ENCODE results near the gene HOXB1.
"Not testable (repeated sequence)": the region's sequence is repeated elsewhere in the genome, so short reads cannot be mapped to it uniquely, and the experiment has no call there.

DNA sequence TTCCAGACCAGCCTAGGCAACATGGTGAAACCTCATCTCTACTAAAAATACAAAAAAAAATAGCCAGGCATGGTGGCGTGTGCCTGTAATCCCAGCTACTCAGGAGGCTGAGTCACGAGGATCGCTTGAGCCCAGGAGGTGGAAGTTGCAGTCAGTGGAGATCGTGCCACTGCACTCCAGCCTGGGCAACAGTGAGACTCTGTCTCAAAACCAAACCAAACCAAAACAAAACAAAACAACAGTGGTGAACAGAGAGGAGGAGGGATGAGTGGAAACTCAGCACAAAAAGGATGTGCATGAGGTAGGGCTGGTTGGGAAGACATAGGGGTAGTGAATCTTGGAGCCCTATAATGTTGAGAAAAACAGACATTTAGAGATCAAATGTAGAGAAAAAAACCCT lies 48.5 kb downstream of the HOXB1 start:
- not testable (repeated sequence) for TF ChIP-seq CTCF, POLR2A (IDR thresholded peaks at IDR 0.05)
